IMR-90 (cell line): ENCODE results near the gene DLX2. TPM values are rescaled to one million over a fixed set of nuclear protein-coding genes. Genes with fewer than 3 reads are reported as not detected.

Source experiments
- ATAC-seq: fragments of 200-7000 bp; cut with Tn5 transposase; 2 replicates; pipeline ENCODE4 v1.9.1; 2020; ENCODE audit warnings: low read depth, mild to moderate bottlenecking, moderate library complexity
- BruUV-seq: library from RNA; stranded (reverse); fragments of 400-500 nt; replicated peaks from 2 replicates; lab custom pipeline; 2021; lab: Mats Ljungman, UMichigan
- CTCF ChIA-PET: fragments of 300-600 bp; formaldehyde crosslinking; extraction: SDS; loops from one replicate; lab custom pipeline; 2021; ENCODE audit warnings: antibody characterized with exemption; lab: Yijun Ruan, JAX
- POLR2A ChIA-PET: fragments of 300-600 bp; sonication (Branson Sonifier 250); formaldehyde crosslinking; loops from one replicate; lab custom pipeline; 2022; ENCODE audit warnings: antibody characterized with exemption; ENCODE audit not compliant: unreplicated experiment; lab: Charles Lee
- DNase-seq: peaks from one replicate; pipeline ENCODE4 v3.0.0; 2013
- H2AFZ ChIP-seq: replicated peaks from 2 replicates; pipeline ENCODE3; 2013; ENCODE audit warnings: low read length, mild to moderate bottlenecking; ENCODE audit not compliant: poor library complexity
- H2AK5ac ChIP-seq: 2 replicates; pipeline ENCODE4 v1.6.1; 2013; ENCODE audit warnings: low read depth, low read length, inconsistent platforms
- H2AK9ac ChIP-seq: replicated peaks from 2 replicates; pipeline ENCODE3; 2013; ENCODE audit warnings: mild to moderate bottlenecking, low read depth, low read length, moderate library complexity; ENCODE audit not compliant: poor library complexity
- H2BK120ac ChIP-seq: 2 replicates; pipeline ENCODE4 v1.6.1; 2013; ENCODE audit warnings: low read depth, low read length, inconsistent platforms
- H2BK15ac ChIP-seq: 3 replicates; pipeline ENCODE4 v1.6.1; 2013; ENCODE audit warnings: low read depth, low read length, inconsistent platforms
- H2BK20ac ChIP-seq: 2 replicates; pipeline ENCODE4 v1.6.1; 2013; ENCODE audit warnings: low read depth, mild to moderate bottlenecking, inconsistent platforms, low read length, moderate library complexity
- H2BK5ac ChIP-seq: 2 replicates; pipeline ENCODE4 v1.6.1; 2013; ENCODE audit warnings: mild to moderate bottlenecking, low read depth, low read length, inconsistent platforms; ENCODE audit not compliant: poor library complexity, severe bottlenecking
- H3K14ac ChIP-seq: replicated peaks from 2 replicates; pipeline ENCODE4 v1.6.1; 2013; ENCODE audit warnings: low read depth, low read length, inconsistent platforms
- H3K18ac ChIP-seq: 2 replicates; pipeline ENCODE4 v1.6.1; 2013; ENCODE audit warnings: low read depth, low read length, control low read depth
- H3K23ac ChIP-seq: 2 replicates; pipeline ENCODE4 v1.6.1; 2013; ENCODE audit warnings: low read depth, low read length, inconsistent platforms
- H3K27ac ChIP-seq: 2 replicates; pipeline ENCODE4 v1.5.1; 2013; ENCODE audit warnings: mild to moderate bottlenecking, control low read depth, low read length; ENCODE audit not compliant: insufficient read depth
- H3K27me3 ChIP-seq: 2 replicates; pipeline ENCODE4 v1.6.1; 2013; ENCODE audit warnings: low read length; ENCODE audit not compliant: control insufficient read depth, insufficient read depth
- H3K36me3 ChIP-seq: 2 replicates; pipeline ENCODE4 v1.6.1; 2013; ENCODE audit warnings: low read length, mixed read lengths; ENCODE audit not compliant: control insufficient read depth, insufficient read depth
- H3K4ac ChIP-seq: 2 replicates; pipeline ENCODE4 v1.6.1; 2013; ENCODE audit warnings: low read depth, low read length, inconsistent platforms
- H3K4me1 ChIP-seq: 2 replicates; pipeline ENCODE4 v1.6.1; 2013; ENCODE audit warnings: low read length, mixed read lengths; ENCODE audit not compliant: control insufficient read depth, insufficient read depth
- H3K4me2 ChIP-seq: 2 replicates; pipeline ENCODE4 v1.6.1; 2013; ENCODE audit warnings: low read depth, mild to moderate bottlenecking, control low read depth, low read length, moderate library complexity
- H3K4me3 ChIP-seq: 2 replicates; pipeline ENCODE4 v1.5.1; 2013; ENCODE audit warnings: low read depth, mild to moderate bottlenecking, control low read depth, low read length, moderate library complexity; ENCODE audit not compliant: insufficient read depth
- H3K56ac ChIP-seq: 2 replicates; pipeline ENCODE4 v1.6.1; 2013; ENCODE audit warnings: low read length, inconsistent platforms; ENCODE audit not compliant: insufficient read depth; ENCODE audit errors: extremely low read depth
- H3K79me1 ChIP-seq, 2 experiments: 2 replicates each; pipeline ENCODE4 v1.6.1; 2013; ENCODE audit warnings: low read length in 2 of 2, inconsistent platforms in 1 of 2, low read depth in 1 of 2
- H3K9ac ChIP-seq: 2 replicates; pipeline ENCODE4 v1.6.1; 2013; ENCODE audit warnings: low read depth, low read length, control low read depth
- H3K9me1 ChIP-seq: 2 replicates; pipeline ENCODE4 v1.6.1; 2013; ENCODE audit warnings: low read length, inconsistent platforms; ENCODE audit not compliant: insufficient read depth
- H3K9me3 ChIP-seq: 2 replicates; pipeline ENCODE4 v1.6.1; 2013; ENCODE audit warnings: low read length; ENCODE audit not compliant: control insufficient read depth, insufficient read depth
- H4K20me1 ChIP-seq: 2 replicates; pipeline ENCODE4 v1.6.1; 2013; ENCODE audit warnings: low read length, inconsistent platforms; ENCODE audit not compliant: insufficient read depth
- H4K5ac ChIP-seq: 2 replicates; pipeline ENCODE4 v1.6.1; 2013; ENCODE audit warnings: mild to moderate bottlenecking, low read depth, low read length, control low read depth
- H4K8ac ChIP-seq, 2 experiments: 2 replicates each; pipeline ENCODE4 v1.6.1; 2013; ENCODE audit warnings: low read depth in 2 of 2, low read length in 2 of 2, control low read depth in 1 of 2, inconsistent platforms in 1 of 2
- H4K91ac ChIP-seq: 2 replicates; pipeline ENCODE4 v1.6.1; 2013; ENCODE audit warnings: low read depth, low read length, inconsistent platforms; ENCODE audit not compliant: insufficient read depth
- BHLHE40 ChIP-seq: fragments of 150-350 bp; IDR thresholded peaks from 2 replicates; pipeline ENCODE4 v1.6.1; 2016; ENCODE audit warnings: mild to moderate bottlenecking, low read depth, low read length
- CEBPB ChIP-seq: IDR thresholded peaks from 2 replicates; pipeline ENCODE4 v1.6.1; 2012; ENCODE audit warnings: low read depth, low read length, improper control_type of control experiment
- CHD1 ChIP-seq: IDR thresholded peaks from 2 replicates; pipeline ENCODE4 v1.6.1; 2012; ENCODE audit warnings: low read depth, low read length, improper control_type of control experiment
- ELK1 ChIP-seq: fragments of 150-350 bp; IDR thresholded peaks from 2 replicates; pipeline ENCODE4 v1.6.1; 2016; ENCODE audit warnings: low read depth, mild to moderate bottlenecking, low read length, moderate library complexity, borderline replicate concordance
- FOS ChIP-seq: fragments of 150-350 bp; IDR thresholded peaks from 2 replicates; pipeline ENCODE4 v1.6.1; 2016; ENCODE audit warnings: low read depth, low read length
- MAFK ChIP-seq: IDR thresholded peaks from 2 replicates; pipeline ENCODE4 v1.6.1; 2012; ENCODE audit warnings: low read depth, low read length, improper control_type of control experiment
- MAZ ChIP-seq: IDR thresholded peaks from 2 replicates; pipeline ENCODE4 v1.6.1; 2012; ENCODE audit warnings: low read depth, mild to moderate bottlenecking, low read length, improper control_type of control experiment, moderate library complexity, borderline replicate concordance
- MXI1 ChIP-seq: IDR thresholded peaks from 2 replicates; pipeline ENCODE4 v1.6.1; 2012; ENCODE audit warnings: low read depth, mild to moderate bottlenecking, low read length, moderate library complexity, borderline replicate concordance
- NFE2L2 ChIP-seq: fragments of 150-350 bp; IDR thresholded peaks from 2 replicates; pipeline ENCODE4 v1.6.1; 2016; ENCODE audit warnings: low read depth, mild to moderate bottlenecking, low read length
- POLR2A ChIP-seq: IDR thresholded peaks from 2 replicates; pipeline ENCODE4 v1.6.1; 2012; ENCODE audit warnings: mild to moderate bottlenecking, low read depth, low read length
- RAD21 ChIP-seq: IDR thresholded peaks from 2 replicates; pipeline ENCODE4 v1.6.1; 2012; ENCODE audit warnings: low read length, improper control_type of control experiment
- RCOR1 ChIP-seq: IDR thresholded peaks from 2 replicates; pipeline ENCODE4 v1.6.1; 2012; ENCODE audit warnings: mild to moderate bottlenecking, low read length, improper control_type of control experiment; ENCODE audit not compliant: insufficient replicate concordance
- RFX5 ChIP-seq: IDR thresholded peaks from 2 replicates; pipeline ENCODE4 v1.8.0; 2012; ENCODE audit warnings: low read depth, mild to moderate bottlenecking, low read length, moderate library complexity
- SMC3 ChIP-seq: fragments of 150-350 bp; IDR thresholded peaks from 2 replicates; pipeline ENCODE4 v1.6.1; 2016; ENCODE audit warnings: low read depth, mild to moderate bottlenecking, antibody characterized with exemption, low read length, moderate library complexity
- USF2 ChIP-seq: fragments of 150-350 bp; IDR thresholded peaks from 2 replicates; pipeline ENCODE4 v1.6.1; 2017; ENCODE audit warnings: mild to moderate bottlenecking, antibody characterized with exemption, low read length, low read depth
- whole genome bisulfite sequencing, 2 experiments: methylation state at CpG; one replicate each; pipeline versions ENCODE4 v1.1.5 to v1.1.7; 2013; ENCODE audit warnings: missing lambda C conversion rate in 2 of 2; ENCODE audit not compliant: insufficient read length in 1 of 2; ENCODE audit errors: extremely low coverage in 2 of 2; 5-methylcytosine and 5-hydroxymethylcytosine counted together
- dilution Hi-C: fragments of 300-500 bp; cut with HindIII; formaldehyde crosslinking; loops from one replicate; pipeline ENCODE4 v1.14.3; 2018; ENCODE audit warnings: low sequenced_read_pairs; ENCODE audit not compliant: unreplicated experiment
- in situ Hi-C: fragments of 300-500 bp; cut with MboI; formaldehyde crosslinking; loops from 3 replicates; pipeline ENCODE4 v1.14.3; 2019; ENCODE audit warnings: low sequenced_read_pairs, inconsistent platforms, mixed read lengths
- intact Hi-C: fragments of 100-400 bp; cut with micrococcal nuclease; formaldehyde crosslinking; loops from 2 replicates; pipeline ENCODE4 v1.10.0; 2022
- polyA plus RNA-seq, 3 experiments: library from polyadenylated mRNA; depleted of rRNA; stranded (reverse); fragments of >200 nt; gene quantifications; 2 replicates each; pipeline ENCODE4 v1.2.3, GENCODE V29; 2012; ENCODE audit warnings: low replicate concordance in 1 of 3
- total RNA-seq: library from RNA; depleted of rRNA; stranded (reverse); fragments of >200 nt; gene quantifications from 2 replicates; pipeline ENCODE4 v1.2.3, GENCODE V29; 2012

Gene DLX2
- total and polyA plus RNA-seq, 2 of the 4 experiments (the other 2 are of a cell fraction), result 0.38 TPM; not detected in 1

- Histone ChIP-seq H3K14ac (no peak overlapping the region), H3K4me3 (no peak overlapping the region; the same call in 1 of the 2 replicates), H4K8ac (peak overlapping the region in 1 of 2 experiments; percentile 33; a peak in 2 of 4 replicates), H3K9ac (no peak overlapping the region), H3K4me1 (peaks cover 13% of the 10 kb centered on the region), H3K56ac (no peak overlapping the region), H2BK20ac (no peak overlapping the region; the same call in 1 of the 2 replicates), H4K20me1 (peaks cover 3% of the 10 kb centered on the region; the same call in 1 of the 2 replicates), H3K27me3 (peaks cover 32% of the 10 kb centered on the region), H2AFZ (peak overlapping the region; percentile 85), H4K5ac (no peak overlapping the region), H3K36me3 (no peaks in the 10 kb centered on the region), H3K18ac (no peak overlapping the region), H3K23ac (peak overlapping the region; percentile 45; the same call in 1 of the 2 replicates), H2BK120ac (peak overlapping the region; percentile 55), H2BK5ac (no peak overlapping the region), H3K9me3 (no peaks in the 10 kb centered on the region), H3K79me1 (no peaks in the 10 kb centered on the region), H3K9me1 (peaks cover 5% of the 10 kb centered on the region), H3K27ac (peak overlapping the region; percentile 32; the same call in 1 of the 2 replicates), H2AK9ac (peak overlapping the region; percentile 71), H3K4ac (peak overlapping the region; percentile 36; the same call in 1 of the 2 replicates), H4K91ac (peak overlapping the region; percentile 27; the same call in 1 of the 2 replicates), H2AK5ac (no peak overlapping the region), H3K4me2 (peak overlapping the region; percentile 25; the same call in 1 of the 2 replicates), H2BK15ac (no peak overlapping the region)
- BruUV-seq, result no TSS peak
- DNase-seq (peak; percentile 39), ATAC-seq (no peak)
- intact Hi-C loops, result no loop called here
- ChIA-PET CTCF (no interaction called here), POLR2A (interaction anchor here (0.5 kb wide), 1 partner anchor 408 kb away, joined by 4 read pairs; no protein-coding TSS in a partner anchor)
- in situ Hi-C loops, result no loop called here
- whole genome bisulfite sequencing, 2 experiments, result 33% methylated on average over 10 of the region's 55 CpGs; no CpG with 5 or more reads in 1 of the 2 experiments
- dilution Hi-C loops, result no loop called here
- TF ChIP-seq RAD21, result no peak
- TF ChIP-seq CEBPB, result no peak
- no peak for TF ChIP-seq MAFK
- TF ChIP-seq BHLHE40, result no peak
- TF ChIP-seq RCOR1, result no peak
- TF ChIP-seq CHD1, result no peak
- no peak for TF ChIP-seq MAZ
- TF ChIP-seq USF2, result no peak
- no peak for TF ChIP-seq SMC3
- no peak for TF ChIP-seq POLR2A
- no peak for TF ChIP-seq RFX5
- no peak for TF ChIP-seq MXI1
- no peak for TF ChIP-seq NFE2L2
- TF ChIP-seq ELK1, result no peak
- no peak for TF ChIP-seq FOS
These were observed 5.8 kb downstream of the DLX2 start for GRCh38 chr2:172096626-172097547.
